NCI-H1092 treated with DMSO at 0.1 percent for 48 hours (cell line): ENCODE measurements around the gene LYVE1.

Experiments
- DNase-seq: peaks from one replicate; lab custom pipeline; 2025; lab: John Stamatoyannopoulos, UW

The LYVE1 gene

DNA sequence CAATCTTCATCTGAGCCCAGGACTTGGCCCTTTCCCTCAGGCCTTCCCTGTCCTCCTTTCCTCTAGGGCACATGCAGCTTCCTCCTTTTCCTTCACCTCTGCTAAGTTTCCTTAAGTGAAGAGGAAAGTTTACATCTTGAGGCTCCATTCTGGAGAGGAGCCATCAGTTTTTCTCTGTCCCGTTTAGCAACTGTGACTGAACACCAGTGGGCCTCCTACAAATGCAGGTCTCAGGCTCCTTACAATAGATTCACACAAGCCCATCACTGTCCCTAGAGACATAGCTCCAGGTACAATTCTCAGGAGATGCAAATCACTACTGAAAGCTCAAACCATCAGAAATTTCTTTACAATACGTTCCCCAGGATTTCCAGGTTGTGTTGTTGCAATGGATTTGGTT lies 23.3 kb upstream of the LYVE1 start:
- no peak for DNase-seq

DNA sequence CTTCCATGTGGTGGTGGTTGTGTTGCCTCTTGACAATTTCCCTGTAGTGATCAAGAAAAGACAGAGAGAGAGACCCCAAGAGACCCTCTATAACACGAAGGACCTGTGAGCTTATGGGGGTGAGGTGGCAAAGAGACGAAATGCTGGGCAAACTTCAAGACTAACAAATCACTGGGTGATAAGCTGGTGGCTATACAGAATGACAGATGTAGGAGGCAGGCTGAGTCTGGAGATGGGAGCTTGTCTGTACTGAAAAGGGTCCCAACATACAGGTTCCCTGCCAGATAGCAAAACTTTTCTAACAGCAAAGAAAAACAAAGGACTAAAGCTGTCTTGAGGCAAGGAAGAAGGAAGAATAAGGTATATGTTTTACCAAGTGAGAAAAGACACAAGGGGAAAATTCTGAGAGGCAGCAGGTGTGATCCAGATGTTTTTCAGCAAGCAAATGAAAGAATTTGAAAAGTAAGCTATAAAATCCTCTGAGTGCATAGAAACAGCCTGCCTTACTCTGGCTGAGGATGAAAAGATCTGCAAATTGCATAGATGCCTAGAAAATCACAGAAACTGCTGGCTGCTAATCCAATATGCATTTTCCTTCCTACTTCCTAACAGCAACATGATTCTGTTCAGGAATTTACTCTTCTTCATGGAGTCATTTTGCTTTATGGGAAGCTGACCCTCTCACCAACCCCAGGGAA lies 21.9 kb upstream of the LYVE1 start:
- no peak for DNase-seq

DNA sequence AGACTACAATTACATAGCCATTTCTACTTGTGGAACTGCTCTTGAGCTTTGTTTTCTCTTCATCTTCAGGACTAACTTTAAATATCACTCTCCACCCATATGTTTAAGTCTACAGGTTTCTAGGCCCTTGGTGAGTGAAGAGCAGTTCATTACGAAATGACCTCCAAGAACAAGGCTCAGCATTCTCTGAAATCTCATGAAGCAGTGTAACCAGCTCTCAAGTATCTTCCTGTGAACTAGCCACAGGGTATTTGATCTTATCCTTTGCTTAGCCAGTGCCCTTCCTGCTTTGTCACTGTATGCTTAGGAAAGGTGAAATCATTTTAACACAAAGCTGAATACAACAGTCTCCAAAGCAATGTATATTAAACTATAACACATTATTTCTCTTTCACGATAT lies 20.4 kb upstream of the LYVE1 start:
- no peak for DNase-seq

DNA sequence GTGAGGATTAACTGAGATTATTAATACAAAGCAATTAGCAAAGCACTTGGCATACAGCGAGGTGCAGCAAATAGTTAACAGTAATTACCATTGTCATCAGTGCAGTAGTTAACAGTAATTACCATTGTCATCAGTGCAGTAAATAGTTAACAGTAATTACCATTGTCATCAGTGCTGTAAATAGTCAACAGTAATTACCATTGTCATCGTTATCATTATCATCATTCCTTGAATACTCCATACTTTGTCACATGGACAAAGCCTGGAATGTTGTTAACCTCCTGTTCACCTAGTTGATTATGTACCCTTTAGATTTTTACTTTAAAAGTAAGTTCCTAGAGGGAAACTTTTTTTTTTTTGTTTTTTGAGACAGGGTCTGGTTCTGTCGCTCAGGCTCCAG lies 19.5 kb upstream of the LYVE1 start:
- DNase-seq = no peak

DNA sequence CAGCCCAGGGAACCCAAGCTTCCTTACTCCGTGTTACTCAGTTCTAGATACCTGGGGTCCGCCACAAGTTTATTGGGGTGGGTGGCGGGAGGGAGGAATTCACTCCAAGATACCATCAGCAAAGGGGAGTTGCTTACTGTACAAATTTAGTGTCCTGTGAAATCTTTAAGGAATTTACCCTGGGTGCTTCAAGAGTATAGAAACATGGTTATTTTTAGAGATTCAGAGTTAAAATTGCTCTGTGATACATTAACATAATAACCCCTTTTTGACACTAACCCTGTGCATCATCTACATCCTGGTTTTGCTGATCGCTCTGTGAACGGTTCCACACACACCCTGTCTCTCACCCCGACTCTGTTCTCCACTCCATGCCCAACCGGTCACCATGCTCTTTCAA lies 18.9 kb upstream of the LYVE1 start:
- DNase-seq = no peak

DNA sequence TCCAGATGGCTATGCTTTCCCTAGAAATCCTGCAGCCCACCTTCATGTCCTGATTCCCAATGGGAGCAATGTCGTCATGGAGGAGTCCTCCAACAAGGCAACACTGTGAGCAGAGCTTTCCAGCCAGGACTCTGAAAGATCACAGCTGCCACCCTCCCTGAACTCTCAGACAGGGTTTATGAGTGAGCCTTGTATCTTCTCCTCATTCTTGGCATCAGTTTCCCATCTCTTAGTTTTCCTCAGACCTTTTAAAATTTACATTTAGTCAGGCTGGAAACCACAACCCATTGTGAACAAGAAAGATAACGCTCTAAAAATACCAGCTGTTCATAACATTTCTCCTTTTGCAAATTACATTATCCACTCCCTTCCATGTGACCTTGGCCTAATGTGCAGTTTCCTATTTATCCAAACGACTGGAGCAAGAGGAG lies 15.6 kb upstream of the LYVE1 start:
- no peak for DNase-seq

DNA sequence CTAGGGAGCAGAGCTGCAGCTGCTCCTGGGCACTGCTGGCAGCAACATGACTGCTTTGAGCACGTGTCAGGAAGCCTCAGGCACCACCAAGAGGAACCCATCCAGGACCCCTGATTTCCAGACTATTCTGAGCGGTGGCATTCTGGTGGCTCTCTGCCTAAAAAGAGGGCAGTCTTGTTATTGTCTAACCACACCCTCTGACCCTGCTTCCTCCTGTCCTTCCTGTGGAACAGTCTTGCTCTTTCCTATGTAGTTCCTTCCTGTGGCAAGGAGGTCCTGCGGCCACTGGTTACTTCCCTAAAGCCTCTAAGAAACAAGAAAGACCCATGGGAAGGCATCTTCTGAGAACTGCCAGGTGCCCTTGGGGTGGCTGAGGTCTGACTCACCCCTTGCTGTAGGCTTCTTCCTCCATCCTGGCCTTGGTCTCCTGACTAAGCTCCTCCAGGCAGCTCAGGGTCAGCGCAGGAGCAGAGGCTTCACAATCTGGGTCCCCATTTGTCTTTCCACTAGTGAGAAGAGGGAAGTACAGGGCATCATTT lies 13.1 kb upstream of the LYVE1 start:
- no peak for DNase-seq

DNA sequence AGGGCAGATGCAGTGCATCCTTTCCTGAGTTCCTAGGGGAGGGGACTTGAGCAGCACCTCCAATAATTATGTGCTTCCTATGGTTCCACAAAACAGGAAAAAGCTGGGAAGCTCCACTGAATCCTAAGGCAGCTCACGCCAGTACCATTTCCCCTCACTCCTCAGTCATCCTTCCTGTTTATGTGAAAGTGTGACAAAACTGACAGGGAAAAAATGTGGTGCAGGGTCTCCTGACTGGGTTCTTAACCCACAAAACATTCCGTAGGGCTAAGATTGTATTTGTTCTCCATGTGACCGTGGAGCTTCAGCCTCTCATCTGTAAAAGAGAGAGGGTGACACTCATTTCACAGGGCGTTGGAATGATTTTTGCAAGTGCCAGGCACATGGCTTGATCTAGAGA lies 12.2 kb upstream of the LYVE1 start:
- no peak for DNase-seq

DNA sequence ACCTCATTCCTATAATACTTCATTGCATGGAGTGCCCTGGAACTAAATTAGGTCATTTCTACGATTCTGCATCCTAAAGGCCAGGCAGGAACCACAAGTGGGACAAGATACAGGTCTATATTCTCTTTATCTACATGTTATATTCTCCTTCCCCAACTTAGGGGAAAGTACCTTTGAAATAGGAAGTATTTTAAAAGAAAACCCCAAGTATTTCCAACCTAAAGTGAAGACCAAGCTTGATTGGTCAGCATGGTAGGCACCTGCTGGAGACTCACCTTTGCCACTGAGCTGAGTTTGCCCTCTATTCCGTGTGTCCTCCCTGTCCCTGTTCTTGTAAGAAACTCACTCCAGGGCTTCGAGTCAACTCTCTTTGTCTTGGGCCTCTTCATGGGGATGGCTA lies 11.2 kb upstream of the LYVE1 start:
- DNase-seq = no peak

DNA sequence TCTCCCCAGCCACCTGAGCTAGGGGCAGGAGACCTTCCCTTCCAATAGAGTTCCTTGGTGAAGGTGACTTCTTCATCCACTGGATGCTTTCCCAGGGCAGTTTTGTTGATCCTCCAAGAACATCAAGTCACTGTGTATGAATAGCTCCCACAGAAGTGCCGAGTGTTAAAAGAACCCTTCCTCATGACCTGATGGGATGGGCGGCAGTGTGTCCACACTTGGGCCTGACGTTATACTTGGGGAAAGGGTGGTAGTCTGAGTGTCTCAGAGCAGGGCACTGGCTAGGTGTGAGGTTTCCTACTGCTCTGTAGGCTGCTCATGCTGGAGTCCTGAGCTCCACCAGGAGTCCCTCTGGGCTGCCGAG lies 7.6 kb upstream of the LYVE1 start:
- DNase-seq = no peak

DNA sequence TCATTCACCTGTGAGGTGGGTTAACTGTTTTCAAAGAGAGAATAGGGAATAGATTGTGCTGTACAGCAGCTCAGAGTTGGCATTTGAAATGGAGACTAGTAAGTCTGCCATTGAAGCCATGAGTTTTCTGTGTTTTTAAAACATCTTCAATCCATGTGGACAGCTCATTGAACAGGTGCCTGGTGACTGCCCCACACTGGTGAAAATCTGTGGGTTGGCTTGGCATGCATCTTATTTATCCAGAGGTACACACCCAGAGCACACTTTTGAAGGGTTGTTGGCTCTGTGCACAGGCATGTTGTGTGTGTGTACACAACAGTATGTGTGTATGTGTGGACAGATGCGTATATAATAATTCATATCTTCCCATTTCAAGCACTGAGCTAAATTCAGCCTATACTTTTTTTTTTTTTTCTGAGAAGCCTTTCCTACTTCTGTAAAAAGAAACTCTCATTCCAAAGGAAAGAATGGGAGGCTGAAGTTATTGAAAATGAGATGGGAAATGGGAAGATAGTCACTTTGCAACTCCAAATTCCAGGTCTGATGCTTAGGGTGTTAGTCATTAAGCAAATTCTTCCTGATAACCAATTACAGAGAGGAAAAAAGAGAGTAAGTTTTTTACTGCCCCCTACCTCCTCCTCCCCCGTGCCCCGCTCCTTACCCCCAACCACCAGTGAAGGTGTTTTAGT lies 7.0 kb upstream of the LYVE1 start:
- DNase-seq = no peak

DNA sequence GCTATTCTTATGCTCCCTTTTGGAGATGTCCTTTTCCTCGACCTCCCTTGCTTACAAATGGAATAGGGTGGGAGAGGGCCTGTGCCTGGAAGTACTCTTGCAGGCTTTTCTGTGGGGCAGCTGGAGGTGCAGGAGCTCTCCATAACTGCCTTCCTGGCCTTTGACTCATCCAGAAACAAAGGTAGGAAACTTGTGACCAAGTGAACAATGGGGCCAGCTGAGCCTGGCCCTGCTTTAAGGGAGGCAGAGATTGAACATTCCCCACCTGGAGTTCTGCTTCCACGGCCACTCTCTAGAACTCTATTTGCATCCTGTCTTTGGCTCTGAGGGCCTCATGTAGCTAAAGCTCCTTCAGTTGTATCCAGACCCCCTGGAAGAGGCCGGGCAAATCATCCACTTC lies 5.1 kb upstream of the LYVE1 start:
- no peak for DNase-seq

DNA sequence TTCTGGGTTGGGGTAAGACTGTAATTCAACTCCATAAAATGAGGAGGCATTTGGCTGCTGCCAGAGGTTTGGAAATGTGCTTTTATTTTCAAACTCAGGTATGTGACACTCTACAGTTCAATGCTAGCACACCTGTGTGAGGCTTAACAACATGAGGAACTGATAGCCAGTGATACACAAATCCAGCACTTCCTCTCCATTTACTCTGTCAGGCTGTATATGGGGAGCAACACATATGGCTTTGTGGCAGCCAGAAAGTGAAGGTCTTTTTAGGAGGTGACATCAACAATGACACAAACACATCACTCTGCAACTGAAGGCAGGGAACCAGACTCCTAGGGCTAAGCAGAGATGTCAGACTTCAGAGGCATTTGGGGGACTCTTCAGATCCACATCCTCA lies 4.6 kb upstream of the LYVE1 start:
- no peak for DNase-seq

DNA sequence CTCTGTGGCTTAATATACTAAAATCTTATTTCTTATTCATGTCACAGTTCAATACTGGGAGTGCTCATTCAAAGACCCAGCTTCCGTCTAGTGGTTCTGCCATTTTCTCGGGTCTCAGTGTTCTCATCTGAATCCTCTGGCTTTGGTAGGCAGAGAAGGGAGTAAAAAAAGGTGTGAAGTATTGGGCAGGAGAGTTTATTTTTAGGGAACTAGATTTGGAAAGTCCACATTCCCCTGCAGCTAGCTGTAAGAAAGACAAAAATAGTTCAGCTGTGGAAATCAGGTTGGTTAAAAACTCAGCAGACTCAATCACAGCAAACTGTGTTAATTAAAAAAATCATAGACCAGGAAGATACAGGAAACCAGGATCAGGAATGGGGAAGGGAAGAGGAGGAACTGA lies 4.1 kb upstream of the LYVE1 start:
- no peak for DNase-seq

DNA sequence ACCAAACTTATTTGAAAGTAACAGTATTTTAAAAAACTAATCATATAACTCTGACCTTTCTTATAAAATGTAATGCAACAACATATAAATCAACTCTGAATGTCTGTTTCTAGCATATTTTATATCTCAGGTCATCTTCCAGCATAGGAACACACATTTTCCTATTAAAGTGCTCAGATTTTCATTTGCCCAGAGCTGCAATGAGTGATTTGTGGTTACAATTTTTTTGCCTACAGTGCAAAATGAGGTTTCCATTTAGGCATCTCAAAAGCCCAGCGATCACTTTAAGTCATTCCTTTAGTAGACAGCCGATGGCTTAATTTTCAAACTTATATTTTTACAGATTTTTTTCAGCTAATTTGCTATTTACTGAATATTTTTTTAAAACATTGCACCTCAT lies 1.0 kb downstream of the LYVE1 start:
- no peak for DNase-seq

DNA sequence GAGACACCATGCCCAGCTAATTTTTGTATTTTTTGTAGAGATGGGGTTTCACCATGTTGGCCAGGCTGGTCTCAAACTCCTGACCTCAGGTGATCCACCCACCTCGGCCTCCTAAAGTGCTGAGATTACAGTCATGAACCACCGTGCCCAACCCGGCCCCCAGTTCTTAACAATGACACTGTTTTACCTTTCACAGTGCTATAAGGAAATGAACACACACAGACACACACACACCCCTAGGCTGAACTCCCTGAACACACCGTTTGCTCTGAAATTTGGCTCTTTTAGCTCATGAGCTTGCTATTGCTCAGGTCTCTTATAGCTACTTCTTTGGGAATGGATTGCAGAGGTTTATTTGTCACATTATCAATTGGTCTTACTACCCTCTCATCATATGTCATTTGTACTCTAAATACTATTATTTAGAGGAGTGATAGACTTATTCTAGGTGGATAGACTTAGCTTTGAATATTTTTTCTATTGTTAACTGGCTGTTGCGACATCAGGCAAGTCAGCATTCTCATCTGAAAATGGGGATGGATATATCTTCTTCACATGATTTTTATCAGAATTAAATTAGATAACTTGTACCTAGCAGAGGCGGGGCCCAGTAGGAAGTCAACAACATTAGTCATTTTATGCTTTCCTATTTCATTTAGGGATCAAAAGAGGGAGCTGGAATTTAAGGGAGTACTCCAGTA lies 2.1 kb downstream of the LYVE1 start:
- no peak for DNase-seq

DNA sequence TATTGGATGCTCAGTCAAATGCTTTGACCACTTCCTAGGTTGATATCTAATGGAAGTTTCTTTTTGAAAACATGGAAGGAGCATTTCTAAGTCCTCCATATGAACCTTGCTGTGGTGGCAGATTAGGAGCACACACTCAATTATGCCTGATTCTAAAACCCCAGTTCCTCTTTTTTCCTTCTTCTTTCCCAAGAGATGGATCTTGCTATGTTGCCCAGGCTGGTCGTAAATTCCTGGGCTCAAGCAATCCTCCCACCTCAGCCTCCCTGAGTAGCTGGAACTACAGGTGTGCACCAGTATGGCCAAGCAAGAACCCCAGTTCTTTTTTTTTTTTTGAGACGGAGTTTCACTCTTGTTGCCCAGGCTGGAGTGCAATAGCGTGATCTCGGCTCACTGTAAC lies 3.0 kb downstream of the LYVE1 start:
- no peak for DNase-seq

DNA sequence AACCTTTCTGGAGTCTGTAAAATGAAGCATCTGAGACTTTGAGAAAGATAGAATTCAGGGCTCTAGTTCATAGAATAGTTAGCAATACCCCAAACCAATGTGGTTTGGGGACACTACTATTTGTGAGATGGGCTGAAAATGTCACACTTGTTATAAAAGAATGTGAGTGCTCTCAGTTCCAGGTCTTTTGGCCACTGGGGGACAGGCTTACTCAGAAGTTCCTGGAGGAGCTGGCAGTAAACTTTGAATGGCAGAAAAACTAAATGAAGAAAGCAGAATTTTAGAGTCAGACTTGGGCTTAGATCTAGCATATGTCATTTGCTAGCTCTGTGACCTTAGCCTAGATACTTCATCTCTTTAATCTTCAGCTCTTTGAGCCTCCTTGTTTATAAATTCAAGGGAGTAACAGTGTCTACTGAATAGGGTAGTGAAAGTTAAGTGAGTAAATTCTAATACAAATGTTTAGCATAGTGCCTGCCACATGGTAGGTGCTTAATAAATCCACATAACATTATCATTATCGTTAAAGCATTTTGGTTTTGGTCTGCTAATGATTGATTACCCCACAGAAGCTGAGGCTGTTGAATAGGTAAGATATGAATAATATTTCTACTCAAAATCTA lies 3.7 kb downstream of the LYVE1 start:
- DNase-seq = no peak

DNA sequence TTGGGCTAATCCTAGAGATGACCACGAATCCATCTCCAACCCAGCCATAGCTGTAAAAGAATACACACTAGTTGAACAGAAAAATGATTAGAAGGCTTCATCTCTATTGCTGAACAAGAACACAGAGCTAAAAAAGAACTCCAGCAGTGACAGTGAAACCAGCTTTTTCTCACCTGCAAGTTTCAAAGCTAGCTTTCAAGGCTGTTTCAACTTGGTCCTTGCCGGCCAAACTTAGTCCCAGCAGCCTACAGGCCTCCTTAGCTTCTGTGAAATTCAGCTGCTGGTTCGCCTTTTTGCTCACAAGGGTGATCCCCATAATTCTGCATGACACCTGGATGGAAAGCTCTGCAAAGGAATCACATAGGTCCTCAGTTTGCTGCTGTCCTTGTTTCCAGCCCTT lies 4.4 kb downstream of the LYVE1 start:
- DNase-seq = no peak

DNA sequence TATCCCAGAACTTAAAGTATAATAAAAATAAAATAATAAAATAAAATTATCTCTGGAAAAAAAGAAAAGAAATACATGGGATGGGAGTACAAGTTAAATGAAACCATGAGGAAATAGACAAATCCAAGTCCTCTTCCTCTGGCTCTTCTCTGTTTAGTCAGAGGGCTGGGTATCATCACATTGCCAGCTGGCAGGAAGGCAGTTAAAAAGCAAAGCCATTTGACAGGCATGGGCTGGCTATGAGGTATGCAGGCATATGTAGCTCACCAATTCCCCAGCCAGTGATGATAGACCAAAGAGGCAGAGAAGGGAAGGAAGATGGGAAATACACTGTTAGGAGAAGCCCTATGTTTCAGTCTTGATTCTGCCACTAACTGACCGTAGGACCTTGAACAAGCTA lies 6.5 kb downstream of the LYVE1 start:
- no peak for DNase-seq

DNA sequence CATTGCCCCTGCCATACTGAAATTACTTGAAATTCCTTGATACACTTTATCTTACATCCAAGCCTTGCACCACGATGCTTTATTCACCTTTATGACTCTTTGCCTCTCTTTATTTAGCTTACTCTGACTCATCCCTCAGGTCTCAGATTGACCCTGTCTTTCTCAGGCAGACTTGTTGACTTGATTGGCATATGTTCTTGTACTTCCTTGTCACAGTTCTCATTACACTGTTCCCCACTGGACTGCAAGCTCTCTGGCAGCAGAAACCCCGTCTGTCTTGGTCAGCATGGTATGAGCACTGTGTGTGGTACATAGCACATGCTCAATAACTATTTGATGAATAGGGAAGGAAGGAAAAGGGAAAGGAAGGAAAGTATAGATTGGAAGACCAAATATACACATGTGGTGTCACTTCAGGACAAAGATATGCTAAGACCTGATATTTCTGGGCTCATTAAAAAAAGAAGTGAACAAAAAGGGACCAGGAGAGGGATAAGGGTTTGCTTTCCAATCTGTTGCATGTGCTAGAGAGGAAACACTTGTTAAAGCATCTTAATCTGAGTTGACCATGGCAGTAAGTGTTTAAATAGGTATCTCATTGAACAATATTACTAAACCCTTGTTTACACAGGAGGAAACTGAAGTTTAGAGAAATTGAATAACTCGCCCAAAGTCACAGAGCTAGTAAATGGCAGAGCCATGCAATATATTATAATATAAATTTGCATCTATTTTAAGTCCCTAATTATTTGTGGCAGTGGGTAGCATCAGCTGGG lies 7.2 kb downstream of the LYVE1 start:
- no peak for DNase-seq

DNA sequence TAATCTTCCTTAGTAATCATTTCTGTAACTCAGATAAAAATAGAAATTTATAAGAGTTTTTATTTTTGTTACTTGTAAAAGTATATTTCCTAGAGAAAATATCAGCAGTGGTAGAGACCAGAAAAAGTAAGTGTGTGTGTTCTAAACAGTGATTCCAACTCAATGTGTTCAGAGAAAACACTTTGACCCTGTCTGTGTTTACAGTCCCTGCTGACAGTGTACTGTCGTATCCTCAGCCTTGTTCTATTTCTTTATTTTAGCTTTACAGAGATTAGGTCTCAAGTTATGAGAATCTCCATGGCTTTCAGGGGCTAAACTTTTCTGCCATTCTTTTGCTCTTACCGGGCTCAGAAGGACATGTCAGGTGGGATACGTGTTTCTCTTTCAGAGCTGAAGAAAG lies 10.2 kb downstream of the LYVE1 start:
- DNase-seq = no peak
